Measurements from ENCODE around the gene BCAR3.
"Not testable (repeated sequence)": the region's sequence is repeated elsewhere in the genome, so short reads cannot be mapped to it uniquely, and the experiment has no call there.

Gene BCAR3

DNA sequence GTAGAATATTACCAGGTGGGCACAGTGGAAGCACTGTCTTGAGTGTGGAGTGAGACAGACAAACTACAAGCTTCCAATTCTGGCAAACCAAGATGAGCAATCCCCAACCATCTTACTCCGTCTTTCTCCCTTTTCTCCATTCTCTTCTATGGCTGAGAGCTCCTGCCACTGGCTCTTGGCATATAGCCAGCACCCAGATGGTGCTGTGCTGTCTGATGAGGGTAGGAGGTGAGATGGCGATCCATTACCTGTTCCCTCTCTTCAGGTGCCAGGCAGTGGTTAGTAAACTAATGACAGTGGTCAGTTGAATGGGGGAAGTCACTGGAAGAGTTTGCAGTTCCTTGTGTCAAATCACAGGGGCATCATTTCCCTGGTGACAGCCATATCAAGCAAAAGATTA lies 125.3 kb downstream of the BCAR3 start:
- in situ Hi-C loops (cut with MboI; ENCODE audit: low sequenced_read_pairs), result no loop called here

DNA sequence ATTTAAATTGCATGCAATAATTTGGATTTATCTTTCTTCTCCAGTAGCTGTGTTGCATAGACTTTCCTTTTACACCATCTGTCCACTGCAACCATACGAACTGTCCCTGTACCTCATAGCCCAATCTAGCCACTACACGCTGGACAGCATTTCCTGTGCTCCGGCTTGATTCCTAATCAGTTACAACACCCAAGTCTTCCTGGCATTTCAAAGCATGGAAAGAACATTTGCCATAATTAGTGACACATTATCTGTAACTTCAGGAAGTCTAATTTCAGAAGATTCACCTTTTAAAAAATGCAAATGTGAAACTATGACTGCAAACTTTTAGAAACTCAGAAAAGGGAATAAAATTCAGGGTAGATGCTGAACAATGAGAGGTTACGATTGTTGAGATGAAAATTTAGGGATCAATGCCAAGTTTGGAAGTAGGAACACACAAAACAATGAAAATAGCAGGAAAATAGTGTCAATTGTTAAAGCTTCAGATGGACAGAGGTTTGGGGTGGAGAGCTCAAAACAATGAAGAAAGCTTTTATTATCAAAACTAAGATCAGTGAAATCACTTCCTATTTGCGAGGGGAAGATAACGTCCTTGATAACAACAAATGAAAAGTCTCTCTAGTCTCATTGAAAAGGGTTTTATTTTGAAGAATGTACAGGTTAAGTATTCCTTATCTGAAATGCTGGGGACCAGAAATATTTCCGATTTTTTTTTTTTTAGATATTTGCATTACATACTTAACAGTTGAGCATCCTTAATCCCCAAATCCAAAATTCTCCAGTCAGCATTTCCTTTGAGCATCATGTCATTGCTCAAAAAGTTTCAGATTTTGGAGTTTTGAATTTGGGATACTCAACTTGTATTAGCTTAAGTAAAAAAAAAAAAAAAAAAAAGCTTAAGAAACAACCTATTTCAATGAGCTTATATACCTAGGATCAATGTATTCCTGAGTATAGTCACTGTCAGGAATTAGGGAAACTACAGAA lies 126.5 kb downstream of the BCAR3 start:
- in situ Hi-C loops (cut with MboI; ENCODE audit: low sequenced_read_pairs), result no loop called here

DNA sequence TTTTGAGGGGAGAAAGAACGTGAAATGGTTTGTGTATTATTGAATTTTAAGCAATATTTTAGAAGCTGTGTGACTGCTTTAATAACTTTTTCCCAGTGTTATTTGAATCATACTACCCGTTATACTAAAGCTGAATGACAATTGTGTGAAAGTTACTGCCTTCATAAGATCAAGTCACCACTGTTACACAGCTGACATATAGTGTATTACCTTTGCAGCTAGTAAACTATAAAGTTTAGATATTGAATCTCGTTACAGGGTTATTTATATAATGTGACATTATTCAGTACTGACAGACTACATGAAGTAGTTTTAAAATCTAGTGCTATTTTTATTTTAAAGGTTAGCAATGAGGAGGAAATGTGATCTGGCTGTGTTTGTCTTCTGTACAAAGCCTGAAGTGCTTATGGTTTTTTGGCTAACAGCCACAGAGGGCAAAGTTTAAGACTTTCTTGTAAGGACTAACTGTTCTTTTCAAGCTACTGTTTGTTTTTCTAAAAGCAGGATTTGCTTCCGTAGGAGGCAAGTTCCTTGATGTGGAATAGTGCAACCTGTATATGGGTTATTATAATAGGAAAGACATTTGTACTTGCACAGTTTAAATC lies 127.6 kb downstream of the BCAR3 start:
- in situ Hi-C loops (cut with MboI; ENCODE audit: low sequenced_read_pairs), result not testable (repeated sequence)

DNA sequence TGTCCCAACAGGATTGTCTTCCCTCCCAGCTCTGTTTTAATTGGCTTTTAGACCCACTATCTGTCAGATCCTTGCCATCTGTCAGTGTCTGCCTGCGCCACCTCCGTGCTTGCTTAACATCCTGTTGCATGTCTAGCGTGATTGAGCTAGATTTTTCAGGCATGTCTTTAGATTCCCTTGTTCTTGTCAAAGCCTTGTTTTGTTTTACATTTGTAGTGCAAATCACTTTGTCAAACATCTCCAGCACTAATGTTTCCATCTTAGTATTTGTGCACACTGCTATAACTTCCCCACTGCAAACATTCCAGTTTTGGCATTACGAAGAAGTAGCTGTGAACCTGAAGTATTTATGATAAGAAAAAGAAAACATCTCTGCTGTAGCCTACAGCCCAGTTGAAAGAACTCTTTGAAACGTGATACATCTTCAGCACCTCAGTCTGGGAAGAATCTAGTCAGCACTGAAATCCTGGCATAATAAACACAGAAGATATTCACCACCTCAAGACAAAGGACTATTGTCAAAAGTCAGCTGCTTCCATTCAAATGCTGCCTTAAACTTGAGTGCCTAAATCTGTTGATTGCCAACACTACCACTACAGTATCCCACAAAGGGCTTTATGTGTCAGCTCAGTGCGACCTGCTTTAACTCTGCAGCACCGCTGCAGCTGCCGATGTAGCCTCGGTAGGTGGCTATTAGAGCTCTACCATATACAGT lies 128.7 kb downstream of the BCAR3 start:
- in situ Hi-C loops (cut with MboI; ENCODE audit: low sequenced_read_pairs), result no loop called here

DNA sequence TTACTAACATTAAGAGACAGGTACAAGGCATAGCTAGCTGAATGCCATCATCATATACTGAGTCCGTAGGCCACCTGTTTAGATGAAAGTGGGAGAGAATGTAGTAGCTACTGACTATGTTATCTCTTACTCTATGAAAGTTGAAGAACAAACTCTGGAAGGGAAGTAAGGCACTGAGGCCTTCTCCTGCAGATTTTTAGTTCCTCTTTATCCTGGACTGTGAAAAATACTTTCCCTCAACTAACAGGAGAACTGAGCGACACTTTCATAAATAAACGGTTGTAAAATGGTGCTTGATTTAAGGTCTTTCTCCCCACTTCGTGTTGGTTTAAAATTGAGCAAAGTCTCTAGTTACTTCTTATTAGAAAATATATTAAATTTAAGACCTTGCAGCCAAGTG lies 131.8 kb downstream of the BCAR3 start:
- in situ Hi-C loops (cut with MboI; ENCODE audit: low sequenced_read_pairs), result no loop called here

DNA sequence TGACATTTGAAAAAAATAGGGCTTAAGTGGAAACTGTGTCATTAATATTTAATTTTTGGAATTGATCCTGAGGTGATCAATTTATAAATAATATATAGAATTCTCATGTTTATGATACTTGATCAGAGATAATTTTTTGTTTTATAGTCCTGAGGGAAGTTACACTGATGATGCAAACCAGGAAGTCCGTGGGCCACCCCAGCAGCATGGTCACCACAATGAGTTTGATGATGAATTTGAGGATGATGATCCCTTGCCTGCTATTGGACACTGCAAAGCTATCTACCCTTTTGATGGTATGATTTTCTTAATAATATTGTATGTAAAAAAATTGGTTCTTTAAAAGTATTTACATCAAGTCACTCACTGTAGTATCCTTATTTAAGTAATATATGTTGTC lies 132.5 kb downstream of the BCAR3 start:
- in situ Hi-C loops (cut with MboI; ENCODE audit: low sequenced_read_pairs), result no loop called here

DNA sequence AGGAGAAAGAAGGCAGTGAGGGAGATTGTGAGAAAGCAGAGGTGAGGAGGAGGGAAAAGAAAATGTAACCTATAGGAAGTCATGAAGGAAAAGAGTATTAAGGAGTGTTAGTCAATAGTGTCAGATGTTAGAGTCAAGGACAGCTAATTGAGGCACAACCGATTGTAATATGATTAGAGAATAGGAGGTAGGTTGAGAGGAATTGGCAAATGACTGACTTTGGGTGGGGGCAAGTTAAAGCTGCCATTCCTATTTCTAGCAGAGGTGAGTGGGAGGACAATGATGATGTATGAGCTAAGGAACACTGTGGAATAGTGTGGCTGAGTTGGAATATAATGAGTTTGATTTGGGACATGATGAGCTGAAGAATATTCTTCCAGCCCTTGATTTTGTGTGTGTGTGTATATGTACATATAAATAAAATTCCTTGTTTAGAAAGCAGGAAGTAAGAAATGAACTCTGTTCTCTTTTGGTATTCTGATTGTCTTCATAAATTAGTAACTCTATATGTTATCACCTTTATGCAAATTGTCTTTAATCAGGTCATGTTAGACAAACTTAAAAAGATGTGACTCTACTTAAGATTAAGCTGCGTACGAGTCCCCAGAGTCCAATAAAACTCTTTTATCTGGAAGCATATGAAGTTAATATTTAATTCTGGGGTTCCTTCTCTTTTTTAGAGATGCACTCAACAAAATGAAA lies 135.3 kb downstream of the BCAR3 start:
- in situ Hi-C loops (cut with MboI; ENCODE audit: low sequenced_read_pairs), result no loop called here

DNA sequence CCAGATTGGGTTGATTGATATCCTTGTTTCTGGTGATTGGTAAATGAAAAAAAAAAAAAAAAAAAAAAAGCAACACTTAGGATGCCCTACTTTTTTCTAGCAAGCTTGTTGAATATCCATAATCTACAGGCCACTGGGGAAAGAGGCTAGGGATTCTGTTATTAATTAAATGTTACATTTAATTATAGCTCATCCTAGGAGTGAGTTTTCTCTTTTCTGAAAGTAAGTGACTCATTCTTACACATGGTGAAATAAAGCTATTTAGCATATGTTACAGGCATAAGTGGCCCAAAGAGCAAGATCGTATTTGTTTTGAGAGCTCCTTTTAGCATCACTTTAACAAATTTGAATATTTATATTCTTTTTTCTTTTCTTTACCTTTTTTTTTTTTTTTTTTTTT lies 139.2 kb downstream of the BCAR3 start:
- in situ Hi-C loops (cut with MboI; ENCODE audit: low sequenced_read_pairs), result no loop called here

DNA sequence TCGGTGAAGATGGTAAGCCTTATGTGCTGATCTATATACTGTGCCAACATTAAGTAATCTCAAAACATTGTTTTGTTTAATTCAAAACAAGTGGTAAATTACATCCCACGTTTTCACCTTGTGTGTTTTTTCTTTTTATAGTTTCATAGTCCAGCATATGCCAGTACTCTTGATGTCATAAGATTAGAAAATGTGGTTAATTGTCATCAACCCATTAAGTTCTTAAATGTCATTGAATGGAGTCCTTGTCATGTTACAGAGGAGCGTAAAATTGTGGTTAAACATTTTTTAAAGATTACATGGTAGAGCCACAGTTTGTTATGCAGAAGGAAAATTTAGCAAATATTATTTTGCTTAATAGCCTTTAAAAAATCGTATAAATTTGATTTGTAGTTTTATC lies 140.6 kb downstream of the BCAR3 start:
- in situ Hi-C loops (cut with MboI; ENCODE audit: low sequenced_read_pairs), result no loop called here

DNA sequence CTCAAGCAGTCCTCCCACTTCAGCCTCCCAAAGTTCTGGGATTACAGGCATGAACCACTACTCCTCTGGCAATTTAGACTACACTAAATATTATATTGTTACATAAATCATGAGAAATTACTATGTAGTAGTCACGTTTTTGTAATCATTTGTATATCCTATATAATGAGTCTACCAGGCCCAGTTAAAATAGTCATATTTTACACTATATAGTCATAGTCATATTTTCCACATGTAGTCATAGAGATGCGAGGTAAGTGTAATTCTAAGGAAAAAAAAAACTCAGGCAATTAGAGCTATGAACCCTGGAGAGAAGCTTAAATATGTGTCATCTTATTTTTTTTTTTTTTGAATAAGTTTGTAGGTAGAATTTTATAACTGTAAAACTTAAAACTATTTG lies 143.7 kb downstream of the BCAR3 start:
- in situ Hi-C loops (cut with MboI; ENCODE audit: low sequenced_read_pairs), result no loop called here

DNA sequence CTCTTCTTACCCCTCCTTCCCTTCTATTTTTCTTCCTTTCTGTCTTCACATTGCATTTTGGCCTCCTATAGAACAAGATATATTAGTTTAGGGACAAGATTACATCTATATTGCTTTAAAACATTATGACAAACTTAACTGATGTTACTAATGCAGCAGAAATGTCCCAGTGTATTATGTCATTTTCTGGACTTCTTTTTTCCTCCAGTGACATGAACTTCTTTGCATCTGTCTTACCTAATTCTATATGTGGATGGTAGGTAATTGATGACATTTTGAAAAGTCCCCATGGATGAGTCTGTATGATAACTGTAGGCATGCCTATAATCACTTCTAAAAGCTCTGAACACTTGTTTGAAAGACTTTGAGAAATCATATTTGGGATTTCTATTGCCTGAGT lies 144.2 kb downstream of the BCAR3 start:
- in situ Hi-C loops (cut with MboI; ENCODE audit: low sequenced_read_pairs), result no loop called here

DNA sequence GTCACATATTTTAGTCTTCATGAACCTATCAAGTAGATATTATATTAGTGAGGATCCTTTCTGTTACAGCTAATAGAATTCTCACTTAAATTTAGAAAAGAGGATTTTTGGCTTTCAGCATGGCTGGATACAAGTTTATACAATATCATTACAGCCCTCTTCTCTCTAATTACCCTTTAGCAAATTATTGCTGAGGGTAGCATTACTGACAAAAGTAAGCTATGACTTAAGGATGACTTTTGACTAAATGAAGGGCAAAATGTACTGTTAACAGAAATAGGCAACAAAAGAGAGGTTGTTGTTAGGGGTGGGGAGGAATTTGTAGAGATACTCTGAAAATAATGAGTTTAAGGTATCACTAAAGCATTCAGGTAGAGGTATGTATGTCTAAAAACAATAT lies 148.0 kb downstream of the BCAR3 start:
- in situ Hi-C loops (cut with MboI; ENCODE audit: low sequenced_read_pairs), result no loop called here

DNA sequence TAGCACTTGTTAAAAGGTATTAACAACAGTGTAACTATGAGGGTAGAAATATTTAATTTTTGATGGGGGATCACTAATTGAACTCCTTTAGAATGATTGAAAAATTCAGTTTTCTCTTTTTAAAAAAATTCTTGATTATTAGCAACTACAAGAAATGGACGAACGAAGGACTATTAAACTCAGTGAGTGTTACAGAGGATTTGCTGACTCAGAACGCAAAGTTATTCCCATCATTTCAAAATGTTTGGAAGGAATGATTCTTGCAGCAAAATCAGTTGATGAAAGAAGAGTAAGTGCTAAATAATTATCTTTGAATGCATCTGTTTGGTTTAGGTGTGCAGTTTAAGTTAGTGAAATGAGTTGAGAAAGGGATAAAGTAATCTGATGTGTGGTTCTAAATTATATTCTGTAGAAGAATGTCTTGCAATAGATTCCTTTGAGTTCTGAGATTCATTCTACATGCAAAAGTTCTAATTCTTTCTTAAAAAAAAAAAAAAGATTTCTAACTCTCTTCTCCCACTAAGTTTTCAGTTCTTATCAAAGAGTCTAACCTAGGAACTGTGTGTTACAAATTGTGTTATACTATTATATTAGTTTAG lies 148.8 kb downstream of the BCAR3 start:
- in situ Hi-C loops (cut with MboI; ENCODE audit: low sequenced_read_pairs), result no loop called here

DNA sequence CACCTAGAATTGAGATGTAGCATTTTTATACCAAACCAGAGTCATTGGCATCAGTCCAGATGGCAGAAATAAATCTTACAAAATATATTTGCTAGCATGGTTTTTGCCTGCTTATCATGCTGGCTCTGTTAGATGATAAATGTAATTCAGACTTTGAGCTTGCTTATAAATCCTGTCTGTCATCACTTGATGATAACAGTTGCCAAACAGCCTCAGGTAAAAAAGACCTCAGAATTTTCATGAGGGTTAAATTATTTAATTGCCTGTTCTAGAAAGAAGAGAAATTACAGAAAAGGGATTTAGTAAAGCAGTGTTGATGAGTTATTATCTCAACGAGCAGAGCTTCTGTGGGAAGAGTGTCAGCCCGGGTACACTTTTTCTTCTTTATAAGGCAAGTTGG lies 150.4 kb downstream of the BCAR3 start:
- in situ Hi-C loops (cut with MboI; ENCODE audit: low sequenced_read_pairs), result no loop called here

DNA sequence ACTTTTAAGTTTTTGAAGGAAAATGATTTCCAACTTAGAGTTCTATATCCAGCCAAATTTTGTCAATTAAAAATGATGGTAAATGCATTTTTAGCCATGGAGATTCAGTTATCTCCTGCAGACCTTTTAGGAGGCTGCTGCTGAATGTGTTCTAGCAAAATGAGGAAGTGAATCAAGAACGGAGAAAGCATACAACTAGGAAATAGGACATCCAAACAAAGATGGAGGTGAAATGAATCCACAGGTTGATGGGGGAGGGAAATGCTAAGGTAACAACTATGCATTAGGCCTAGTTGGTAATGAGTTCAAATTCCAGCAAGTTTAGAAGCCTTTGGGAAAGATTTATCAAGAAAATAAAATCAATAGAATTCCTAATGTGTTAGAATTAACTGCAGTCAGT lies 153.2 kb downstream of the BCAR3 start:
- in situ Hi-C loops (cut with MboI; ENCODE audit: low sequenced_read_pairs), result no loop called here

DNA sequence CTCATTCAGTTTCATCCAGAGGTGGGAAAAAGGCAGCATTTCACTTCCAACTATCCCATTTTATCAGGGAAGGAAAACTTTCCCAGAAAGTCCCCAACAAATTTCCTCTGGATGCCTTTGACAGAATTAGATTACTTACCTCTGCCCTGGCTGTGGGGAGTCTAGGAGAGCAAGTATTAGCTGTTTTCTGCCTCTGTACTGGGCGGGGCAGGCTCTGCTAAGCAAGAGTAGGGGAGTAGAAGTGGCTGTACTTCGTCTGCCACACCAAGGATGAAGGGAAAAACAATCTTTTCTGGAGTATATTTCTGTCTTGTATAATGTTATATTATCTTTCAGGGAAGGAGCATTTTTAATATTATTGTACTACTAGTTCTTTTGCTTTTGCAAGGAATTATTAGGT lies 155.2 kb downstream of the BCAR3 start:
- in situ Hi-C loops (cut with MboI; ENCODE audit: low sequenced_read_pairs), result no loop called here

DNA sequence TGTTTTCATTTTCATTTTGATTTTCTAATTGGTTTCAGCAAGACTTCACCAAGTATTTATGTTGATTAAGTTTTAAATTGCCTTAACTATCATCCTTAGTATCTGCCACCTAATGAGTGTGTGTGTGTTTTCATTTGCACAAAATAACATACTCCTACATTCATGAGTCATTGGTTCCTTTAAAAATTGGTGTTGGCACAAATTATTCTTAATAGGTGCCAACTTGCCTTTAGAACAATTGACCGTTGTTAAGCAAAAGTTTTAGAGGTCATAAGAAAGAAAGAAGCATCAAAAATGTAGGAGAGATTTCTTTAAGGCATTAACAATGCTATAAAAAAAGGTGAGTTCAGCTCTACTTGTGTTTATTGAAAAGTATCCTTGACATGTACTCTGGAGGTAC lies 156.2 kb downstream of the BCAR3 start:
- in situ Hi-C loops (cut with MboI; ENCODE audit: low sequenced_read_pairs), result no loop called here

DNA sequence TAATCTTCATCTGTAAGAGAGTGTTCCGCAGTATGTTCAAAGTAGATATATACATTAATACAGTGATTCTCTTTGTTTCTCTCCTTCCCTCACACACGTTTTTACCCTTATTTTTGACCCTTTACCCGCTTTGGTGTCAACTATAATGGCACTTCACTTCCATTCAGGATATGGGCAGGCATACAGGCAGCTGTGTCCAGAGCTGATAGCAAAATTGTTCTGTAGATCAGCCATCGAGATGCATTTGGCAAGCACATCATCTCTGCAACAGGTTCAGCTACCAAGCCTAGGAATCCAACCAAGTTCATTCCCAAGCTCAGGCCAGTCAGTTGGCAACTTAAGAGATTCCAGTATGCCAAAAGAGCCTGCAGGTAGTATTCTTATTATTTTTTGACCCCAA lies 158.9 kb downstream of the BCAR3 start:
- in situ Hi-C loops (cut with MboI; ENCODE audit: low sequenced_read_pairs), result no loop called here

DNA sequence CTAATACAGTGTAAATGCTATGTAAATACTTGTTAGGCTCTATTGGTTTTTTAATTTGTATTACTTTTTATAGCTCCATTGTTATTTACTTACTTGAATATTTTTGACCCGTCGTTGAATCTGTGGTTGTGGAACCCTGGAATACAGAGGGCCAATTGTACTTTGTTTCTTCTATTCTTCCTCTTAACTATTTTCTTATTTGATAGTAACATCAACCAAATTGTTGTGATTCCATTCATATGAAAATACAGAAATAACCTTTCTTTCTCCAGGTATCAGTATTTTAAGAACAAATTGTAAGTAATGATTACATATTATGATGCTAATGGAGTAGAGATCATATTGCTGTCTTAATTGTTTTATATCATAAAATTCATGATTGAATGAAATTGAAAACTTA lies 160.0 kb downstream of the BCAR3 start:
- in situ Hi-C loops (cut with MboI; ENCODE audit: low sequenced_read_pairs), result no loop called here

DNA sequence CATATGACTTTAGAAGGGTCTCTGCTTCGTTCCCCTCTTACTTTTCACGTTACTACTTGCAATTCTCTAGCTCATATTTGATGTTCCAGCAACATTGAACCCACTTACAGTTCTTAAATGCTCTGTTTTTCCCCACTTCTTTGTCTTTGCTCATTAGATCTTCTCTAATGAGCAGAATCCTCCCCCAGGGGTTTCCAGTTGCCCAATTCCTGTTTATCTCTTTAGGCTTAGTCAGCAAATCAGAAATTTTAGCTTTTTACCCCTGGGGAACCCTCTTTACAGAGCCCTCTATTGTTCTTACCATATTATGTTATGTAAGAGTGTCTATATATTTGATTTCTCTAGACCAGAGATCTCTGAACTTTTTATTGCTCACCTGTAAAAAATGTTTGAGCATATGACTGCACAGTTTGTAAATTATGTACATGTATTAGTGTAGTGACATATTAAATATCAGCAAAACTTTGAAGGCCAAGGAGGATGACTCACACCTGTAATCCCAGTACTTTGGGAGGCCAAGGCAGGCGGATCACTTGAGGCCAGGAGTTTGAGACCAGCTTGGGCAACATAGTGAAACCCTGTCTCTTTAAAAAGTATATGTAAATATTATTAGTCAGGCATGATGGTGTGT lies 162.3 kb downstream of the BCAR3 start:
- in situ Hi-C loops (cut with MboI; ENCODE audit: low sequenced_read_pairs), result no loop called here
